A673 (cell line): ENCODE results near the gene PPARG. TPM values are rescaled to one million over a fixed set of nuclear protein-coding genes. Genes with fewer than 3 reads are reported as not detected.

Source experiments
- BruUV-seq: library from RNA; stranded (reverse); fragments of 400-500 nt; replicated peaks from 2 replicates; lab custom pipeline; 2021; lab: Mats Ljungman, UMichigan
- CTCF ChIA-PET: fragments of 300-600 bp; sonication (Branson Sonifier 250); formaldehyde crosslinking; loops from one replicate; lab custom pipeline; 2022; ENCODE audit warnings: antibody characterized with exemption; lab: Charles Lee
- POLR2A ChIA-PET: fragments of 300-600 bp; sonication (Branson Sonifier 250); formaldehyde crosslinking; loops from one replicate; lab custom pipeline; 2022; ENCODE audit warnings: antibody characterized with exemption; ENCODE audit not compliant: low non-redundant PET; lab: Charles Lee
- DNase-seq: peaks from one replicate; pipeline ENCODE4 v3.0.0-alpha.2; 2015; ENCODE audit warnings: low spot score
- H3K27ac ChIP-seq: fragments of 200-600 bp; sonication (generic); 2 replicates; pipeline ENCODE4 v1.5.1; 2016; ENCODE audit warnings: mixed run types, low read depth, mild to moderate bottlenecking, mixed read lengths, antibody characterized with exemption, low read length; ENCODE audit not compliant: poor library complexity, severe bottlenecking
- H3K27me3 ChIP-seq: fragments of 200-600 bp; sonication (generic); replicated peaks from 2 replicates; pipeline ENCODE4 v1.6.1; 2017; ENCODE audit warnings: mixed run types, low read depth, mild to moderate bottlenecking, mixed read lengths, antibody characterized with exemption, low read length; ENCODE audit not compliant: insufficient read depth, poor library complexity
- H3K36me3 ChIP-seq: fragments of 200-600 bp; sonication (generic); 2 replicates; pipeline ENCODE4 v1.6.1; 2016; ENCODE audit warnings: mixed run types, mild to moderate bottlenecking, mixed read lengths, antibody characterized with exemption, low read length; ENCODE audit not compliant: insufficient read depth, poor library complexity, severe bottlenecking
- H3K4me1 ChIP-seq: fragments of 200-600 bp; sonication (generic); 2 replicates; pipeline ENCODE4 v1.6.1; 2017; ENCODE audit warnings: mixed run types, mild to moderate bottlenecking, mixed read lengths, antibody characterized with exemption, low read length; ENCODE audit not compliant: insufficient read depth, poor library complexity, severe bottlenecking
- H3K4me3 ChIP-seq: fragments of 200-600 bp; sonication (generic); 2 replicates; pipeline ENCODE4 v1.5.1; 2016; ENCODE audit warnings: low read depth, mixed run types, mild to moderate bottlenecking, mixed read lengths, low read length; ENCODE audit not compliant: poor library complexity, severe bottlenecking
- H3K9me3 ChIP-seq: fragments of 200-600 bp; sonication (generic); 2 replicates; pipeline ENCODE4 v1.6.1; 2016; ENCODE audit warnings: mixed run types, low read depth, mild to moderate bottlenecking, mixed read lengths, antibody characterized with exemption, low read length; ENCODE audit not compliant: poor library complexity, severe bottlenecking
- CTCF ChIP-seq: fragments of 300-800, 200-600 bp; sonication (generic); conservative IDR thresholded peaks from 2 replicates; pipeline ENCODE4 v1.5.1; 2017; ENCODE audit warnings: low read depth, mild to moderate bottlenecking, antibody characterized with exemption, low read length, moderate library complexity, mixed read lengths
- EZH2 ChIP-seq: fragments of 200-600 bp; sonication (generic); IDR thresholded peaks from 2 replicates; pipeline ENCODE4 v1.6.1; 2017; ENCODE audit warnings: borderline replicate concordance, low read depth, mild to moderate bottlenecking, mixed read lengths, antibody characterized with exemption, low read length; ENCODE audit not compliant: poor library complexity, severe bottlenecking
- intact Hi-C: fragments of 100-400 bp; cut with micrococcal nuclease; formaldehyde crosslinking; loops from one replicate; pipeline ENCODE4 v1.10.0; 2022; ENCODE audit not compliant: unreplicated experiment
- total RNA-seq: library from RNA; stranded (reverse); gene quantifications from 2 replicates; pipeline ENCODE4 v1.2.3, GENCODE V29; 2021

Gene PPARG
- total RNA-seq, 1 experiment from 2014 or later = 0.62 TPM

- no peak for DNase-seq
- Histone ChIP-seq H3K27me3 (no peaks in the 10 kb centered on the region), H3K36me3 (no peaks in the 10 kb centered on the region), H3K27ac (no peak overlapping the region), H3K9me3 (no peaks in the 10 kb centered on the region), H3K4me3 (no peak overlapping the region), H3K4me1 (no peaks in the 10 kb centered on the region)
- intact Hi-C loops = no loop called here
- no TSS peak for BruUV-seq
- no peak for TF ChIP-seq EZH2
- no peak for TF ChIP-seq CTCF
- CTCF ChIA-PET = no interaction called here
- POLR2A ChIA-PET = no interaction called here
Observed at GRCh38 chr3:12367346-12367745, 78.5 kb downstream of the PPARG start.

- POLR2A ChIA-PET = no interaction called here
- CTCF ChIA-PET = no interaction called here
- BruUV-seq = no TSS peak
Observed at GRCh38 chr3:12369029-12369428, 80.2 kb downstream of the PPARG start.

GRCh38 chr3:12369598-12369997, 80.7 kb downstream of the PPARG start:
- no peak for DNase-seq
- TF ChIP-seq EZH2 (no peak), CTCF (no peak)
- CTCF ChIA-PET = no interaction called here
- Histone ChIP-seq H3K27me3 (no peaks in the 10 kb centered on the region), H3K27ac (no peak overlapping the region), H3K4me3 (no peak overlapping the region), H3K36me3 (no peaks in the 10 kb centered on the region), H3K9me3 (no peaks in the 10 kb centered on the region), H3K4me1 (no peaks in the 10 kb centered on the region)
- intact Hi-C loops = no loop called here
- POLR2A ChIA-PET = no interaction called here
- no TSS peak for BruUV-seq

More at GRCh38 chr3:12369029-12369428, 80.2 kb downstream of the PPARG start:
- TF ChIP-seq CTCF (no peak), EZH2 (no peak)
- no peaks in the 10 kb centered on the region for H3K4me1 ChIP-seq
- no peaks in the 10 kb centered on the region for H3K9me3 ChIP-seq
- intact Hi-C loops = no loop called here
- no peak overlapping the region for H3K27ac ChIP-seq
- no peaks in the 10 kb centered on the region for H3K27me3 ChIP-seq
- no peaks in the 10 kb centered on the region for H3K36me3 ChIP-seq
- H3K4me3 ChIP-seq = no peak overlapping the region
- no peak for DNase-seq
